K562 (cell line): ENCODE results near the gene SLC8A1. TPM values are rescaled to one million over a fixed set of nuclear protein-coding genes. Genes with fewer than 3 reads are reported as not detected.

Source experiments
- ATAC-seq: fragments of 200-7000 bp; cut with Tn5 transposase; 3 replicates; pipeline ENCODE4 v1.9.1; 2020; ENCODE audit warnings: moderate library complexity
- BruUV-seq: library from RNA; stranded (reverse); fragments of 400-500 nt; replicated peaks from 2 replicates; lab custom pipeline; 2021; lab: Mats Ljungman, UMichigan
- CTCF ChIA-PET: fragments of 300-600 bp; formaldehyde crosslinking; extraction: SDS; loops from one replicate; lab custom pipeline; 2021; ENCODE audit warnings: low intra/inter-chr PET ratio; lab: Yijun Ruan, JAX
- POLR2A ChIA-PET: fragments of 300-600, 350-650 bp; sonication (Branson Sonifier 250); formaldehyde crosslinking; extraction: SDS; loops from one replicate; lab custom pipeline; 2021; ENCODE audit warnings: antibody characterized with exemption, inconsistent platforms; lab: Yijun Ruan, JAX
- DNase-seq, 4 experiments: peaks; one replicate each; pipeline versions ENCODE4 v3.0.0 to v3.0.0-alpha.2; 2011 to 2018; ENCODE audit warnings: low spot score in 3 of 4, mixed read lengths in 3 of 4; ENCODE audit errors: extremely low read depth in 1 of 4
- FAIRE-seq: peaks from 2 replicates; lab custom pipeline; 2011; peaks lifted over from hg19 to GRCh38; lab: Jason Lieb, UNC
- H2AFZ ChIP-seq: 2 replicates; pipeline ENCODE4 v1.6.0; 2011; ENCODE audit warnings: low read depth, low read length, control low read depth, inconsistent platforms
- H3K27ac ChIP-seq: fragments of 200-600 bp; 3 replicates; pipeline ENCODE4 v1.8.0; 2011; ENCODE audit warnings: low read depth, mild to moderate bottlenecking, control low read depth, inconsistent platforms, low read length, moderate library complexity, mixed read lengths; ENCODE audit errors: extremely low read depth
- H3K27me3 ChIP-seq, 2 experiments: fragments of 300-600 bp in 1 of 2; 2 replicates in 1 of 2; 3 replicates in 1 of 2; pipeline versions ENCODE4 v1.6.0 to v1.8.0; 2011; ENCODE audit warnings: inconsistent platforms in 2 of 2, low read length in 2 of 2, mild to moderate bottlenecking in 1 of 2, mixed read lengths in 1 of 2, moderate library complexity in 1 of 2; ENCODE audit not compliant: control insufficient read depth in 2 of 2, insufficient read depth in 2 of 2
- H3K36me3 ChIP-seq: fragments of 300-600 bp; 3 replicates; pipeline ENCODE4 v1.8.0; 2011; ENCODE audit warnings: mild to moderate bottlenecking, low read length, inconsistent platforms; ENCODE audit not compliant: control insufficient read depth, insufficient read depth
- H3K4me1 ChIP-seq, 2 experiments: fragments of 200-600 bp in 1 of 2; replicated peaks in 1 of 2; 2 replicates in 1 of 2; 3 replicates in 1 of 2; pipeline versions ENCODE4 v1.5.1 to v1.8.0; 2011; ENCODE audit warnings: inconsistent platforms in 2 of 2, low read length in 2 of 2, mild to moderate bottlenecking in 1 of 2, mixed read lengths in 1 of 2, moderate library complexity in 1 of 2; ENCODE audit not compliant: control insufficient read depth in 2 of 2, insufficient read depth in 2 of 2
- H3K4me2 ChIP-seq: 2 replicates; pipeline ENCODE4 v1.6.1; 2011; ENCODE audit warnings: low read length, control low read depth, inconsistent platforms, mixed read lengths; ENCODE audit not compliant: insufficient read depth
- H3K4me3 ChIP-seq: fragments of 200-600 bp; sonication (generic), shearing (Covaris generic); 2 replicates; pipeline ENCODE4 v1.5.1; 2016; ENCODE audit warnings: control low read depth, inconsistent platforms
- H3K79me2 ChIP-seq: fragments of 200-600 bp; 3 replicates; pipeline ENCODE4 v1.8.0; 2011; ENCODE audit warnings: low read length, inconsistent platforms; ENCODE audit not compliant: control insufficient read depth, insufficient read depth
- H3K9ac ChIP-seq, 2 experiments: 2 replicates each; pipeline versions ENCODE4 v1.6.0 to v1.6.1; 2011; ENCODE audit warnings: low read depth in 2 of 2, low read length in 2 of 2, control low read depth in 1 of 2, inconsistent platforms in 1 of 2, mild to moderate bottlenecking in 1 of 2, mixed read lengths in 1 of 2; ENCODE audit not compliant: insufficient read depth in 1 of 2
- H3K9me1 ChIP-seq: one replicate; pipeline ENCODE4 v1.6.0; 2011; ENCODE audit warnings: inconsistent platforms, mild to moderate bottlenecking, low read length, moderate library complexity; ENCODE audit not compliant: control insufficient read depth, insufficient read depth
- H3K9me3 ChIP-seq: replicated peaks from 2 replicates; pipeline ENCODE4 v1.5.1; 2011; ENCODE audit warnings: low read depth, low read length, inconsistent platforms; ENCODE audit not compliant: control insufficient read depth, insufficient read depth
- H4K20me1 ChIP-seq: replicated peaks from 2 replicates; pipeline ENCODE4 v1.6.1; 2011; ENCODE audit warnings: low read length, inconsistent platforms, mixed read lengths; ENCODE audit not compliant: control insufficient read depth, insufficient read depth
- CBX5 ChIP-seq: IDR thresholded peaks from 2 replicates; pipeline ENCODE4 v1.6.1; 2014; ENCODE audit warnings: low read depth, borderline replicate concordance
- CCAR2 ChIP-seq: fragments of 200-400 bp; formaldehyde crosslinking; IDR thresholded peaks from 2 replicates; pipeline ENCODE4 v1.6.1; 2017; ENCODE audit warnings: mild to moderate bottlenecking, low read depth, low read length
- COPS2 ChIP-seq: fragments of 450-650 bp; conservative IDR thresholded peaks from 2 replicates; pipeline ENCODE4 v1.6.1; 2016; ENCODE audit warnings: mild to moderate bottlenecking, moderate library complexity
- GABPA ChIP-seq: fragments of 200-800 bp; sonication (Bioruptor generic); conservative IDR thresholded peaks from 2 replicates; pipeline ENCODE4 v1.6.1; 2016; ENCODE audit warnings: low read depth, missing genetic modification characterization, missing compliant biosample characterization
- HIVEP1 ChIP-seq: fragments of 250-450 bp; sonication (Bioruptor Pico); IDR thresholded peaks from 2 replicates; pipeline ENCODE4 v1.4.0; 2020; ENCODE audit warnings: mild to moderate bottlenecking
- NFE2L1 ChIP-seq: fragments of 450-650 bp; IDR thresholded peaks from 2 replicates; pipeline ENCODE4 v1.6.1; 2016; ENCODE audit warnings: missing genetic modification characterization, low read depth, mild to moderate bottlenecking, missing compliant biosample characterization, moderate library complexity, borderline replicate concordance
- POLR2A ChIP-seq: fragments of 450-650 bp; conservative IDR thresholded peaks from 2 replicates; pipeline ENCODE4 v1.6.1; 2016
- POLR3G ChIP-seq: IDR thresholded peaks from 2 replicates; pipeline ENCODE4 v1.6.1; 2011; ENCODE audit not compliant: insufficient read length, insufficient replicate concordance; ENCODE audit errors: extremely low read depth
- ZNF282 ChIP-seq: sonication (generic); formaldehyde crosslinking; IDR thresholded peaks from 2 replicates; pipeline ENCODE4 v1.8.1; 2023; ENCODE audit warnings: missing genetic modification reagents
- ZNF778 ChIP-seq: fragments of 450-650 bp; formaldehyde crosslinking; IDR thresholded peaks from 2 replicates; pipeline ENCODE4 v1.4.0; 2020; ENCODE audit warnings: mild to moderate bottlenecking, moderate library complexity
- ZZZ3 ChIP-seq: fragments of 450-650 bp; IDR thresholded peaks from 2 replicates; pipeline ENCODE4 v1.6.1; 2016; ENCODE audit warnings: antibody characterized with exemption, mild to moderate bottlenecking, moderate library complexity
- WGBS: fragments of 100-300 bp; shearing (Covaris generic); methylation state at CpG from one replicate; pipeline ENCODE4 v1.1.6; 2016; ENCODE audit warnings: low coverage, mixed read lengths; ENCODE audit not compliant: insufficient coverage; ENCODE audit errors: missing lambda C conversion rate; 5-methylcytosine and 5-hydroxymethylcytosine counted together
- in situ Hi-C: fragments of 300-500 bp; cut with MboI; formaldehyde crosslinking; loops from 4 replicates; pipeline ENCODE4 v1.15.0; 2018; ENCODE audit warnings: inconsistent platforms, mixed read lengths
- intact Hi-C: fragments of 100-400 bp; cut with micrococcal nuclease; formaldehyde crosslinking; loops from 2 replicates; pipeline ENCODE4 v1.14.2; 2022
- polyA plus RNA-seq, 8 experiments: library from polyadenylated mRNA; depleted of rRNA in 4 of 8; stranded (reverse) in 5 of 8; unstranded in 3 of 8; fragments of >200 nt; fragmentation: Nextera tagmentation in 2 of 8; fragmentation: Illumina TruSeq in 1 of 8; extraction: Ambion mirVana in 2 of 8; extraction: Trizol in 1 of 8; gene quantifications; 2 replicates each; pipeline versions ENCODE4 v1.2.1 to v1.2.3, GENCODE V29; 2011 to 2014; ENCODE audit warnings: inconsistent platforms in 1 of 8, missing spikeins in 1 of 8
- total RNA-seq, 7 experiments: library from RNA; depleted of rRNA in 6 of 7; stranded (reverse); fragments of >200 nt in 6 of 7; fragmentation: Illumina TruSeq in 2 of 7; extraction: Trizol in 2 of 7; gene quantifications; 2 replicates each; pipeline versions ENCODE4 v1.2.1 to v1.2.3, GENCODE V29; 2011 to 2021; ENCODE audit warnings: low replicate concordance in 1 of 7
- TF ChIP-seq, protein P1 (sequence below): fragments of 450-650 bp; formaldehyde crosslinking; IDR thresholded peaks from 2 replicates; pipeline ENCODE4 v1.4.0; 2020; ENCODE audit warnings: mild to moderate bottlenecking, moderate library complexity
- TF ChIP-seq, protein P2 (sequence below): fragments of 450-650 bp; formaldehyde crosslinking; IDR thresholded peaks from 2 replicates; pipeline ENCODE4 v1.4.0; 2020; ENCODE audit warnings: mild to moderate bottlenecking
- TF ChIP-seq, protein P3 (sequence below): sonication (generic); formaldehyde crosslinking; IDR thresholded peaks from 2 replicates; pipeline ENCODE4 v1.8.1; 2023; ENCODE audit warnings: mild to moderate bottlenecking, missing genetic modification reagents

The SLC8A1 gene
- total and polyA plus RNA-seq, 9 of the 15 experiments (the other 6 are each of a cell fraction or from before 2014, with no cell fraction given): not detected

DNA sequence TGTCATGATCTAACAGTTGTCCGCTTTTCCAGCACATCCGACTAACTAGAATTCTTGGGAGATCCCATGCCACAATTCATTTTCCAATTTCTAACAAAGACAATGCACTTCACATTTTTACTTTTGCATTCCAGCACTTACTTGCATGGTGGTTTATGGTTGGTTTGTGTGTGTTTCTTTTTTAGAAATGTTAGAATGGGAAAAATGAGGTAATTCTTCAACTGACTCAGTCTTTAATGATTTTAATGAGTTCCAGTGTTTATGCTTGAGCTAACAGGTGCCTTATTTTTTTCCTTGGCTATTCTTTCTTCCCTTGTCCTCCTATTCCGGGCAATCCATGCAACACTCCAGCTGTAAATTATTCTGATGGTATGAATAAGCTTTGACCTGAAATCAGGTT lies 46.4 kb downstream of the SLC8A1 start:
- no peak for ATAC-seq
- in situ Hi-C loops: no loop called here
- intact Hi-C loops: no loop called here

DNA sequence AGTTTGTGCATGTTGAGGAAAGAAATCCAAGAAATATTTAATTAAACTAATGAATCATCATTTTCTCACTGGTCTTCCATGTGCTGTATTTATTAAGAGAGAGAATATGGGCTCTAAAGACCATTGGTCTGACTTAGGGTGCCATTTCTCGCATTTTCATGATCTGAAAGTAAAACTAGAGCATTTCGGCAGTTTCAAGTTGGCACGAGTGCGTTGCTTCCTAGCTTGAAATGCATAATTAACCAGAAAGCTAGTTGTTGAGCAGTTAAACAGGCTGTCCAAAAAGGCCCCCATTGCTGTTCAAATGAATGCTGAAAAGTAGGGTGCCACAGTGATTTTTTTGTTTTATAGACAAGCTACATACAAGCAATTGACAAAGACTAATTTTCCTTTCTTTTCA lies 47.4 kb downstream of the SLC8A1 start:
- ChIA-PET CTCF (no interaction called here), POLR2A (no interaction called here)
- FAIRE-seq (no peak), ATAC-seq (no peak), DNase-seq (no peak)
- intact Hi-C loops: no loop called here
- no peaks in the 10 kb centered on the region for H4K20me1 ChIP-seq
- no peaks in the 10 kb centered on the region for H3K79me2 ChIP-seq
- no peak overlapping the region for H2AFZ ChIP-seq
- no peak overlapping the region for H3K27ac ChIP-seq
- H3K4me3 ChIP-seq: no peak overlapping the region
- in situ Hi-C loops: no loop called here
- no peaks in the 10 kb centered on the region for H3K9me3 ChIP-seq
- WGBS: 0% methylated on average over 4 of the region's 4 CpGs
- no peaks in the 10 kb centered on the region for H3K9me1 ChIP-seq
- no peaks in the 10 kb centered on the region for H3K27me3 ChIP-seq
- no peak overlapping the region for H3K9ac ChIP-seq
- H3K4me2 ChIP-seq: no peak overlapping the region
- H3K36me3 ChIP-seq: no peaks in the 10 kb centered on the region
- BruUV-seq: no TSS peak
- no peaks in the 10 kb centered on the region for H3K4me1 ChIP-seq
- TF ChIP-seq, protein P1, sequence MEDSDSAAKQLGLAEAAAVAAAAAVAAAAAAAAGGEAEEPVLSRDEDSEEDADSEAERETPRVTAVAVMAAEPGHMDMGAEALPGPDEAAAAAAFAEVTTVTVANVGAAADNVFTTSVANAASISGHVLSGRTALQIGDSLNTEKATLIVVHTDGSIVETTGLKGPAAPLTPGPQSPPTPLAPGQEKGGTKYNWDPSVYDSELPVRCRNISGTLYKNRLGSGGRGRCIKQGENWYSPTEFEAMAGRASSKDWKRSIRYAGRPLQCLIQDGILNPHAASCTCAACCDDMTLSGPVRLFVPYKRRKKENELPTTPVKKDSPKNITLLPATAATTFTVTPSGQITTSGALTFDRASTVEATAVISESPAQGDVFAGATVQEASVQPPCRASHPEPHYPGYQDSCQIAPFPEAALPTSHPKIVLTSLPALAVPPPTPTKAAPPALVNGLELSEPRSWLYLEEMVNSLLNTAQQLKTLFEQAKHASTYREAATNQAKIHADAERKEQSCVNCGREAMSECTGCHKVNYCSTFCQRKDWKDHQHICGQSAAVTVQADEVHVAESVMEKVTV (CRISPR knock-in tag): no peak
- no peak for TF ChIP-seq ZNF282 (CRISPR knock-in tag)
- TF ChIP-seq CBX5: no peak
- TF ChIP-seq GABPA: no peak
- no peak for TF ChIP-seq POLR2A
- TF ChIP-seq, protein P2, sequence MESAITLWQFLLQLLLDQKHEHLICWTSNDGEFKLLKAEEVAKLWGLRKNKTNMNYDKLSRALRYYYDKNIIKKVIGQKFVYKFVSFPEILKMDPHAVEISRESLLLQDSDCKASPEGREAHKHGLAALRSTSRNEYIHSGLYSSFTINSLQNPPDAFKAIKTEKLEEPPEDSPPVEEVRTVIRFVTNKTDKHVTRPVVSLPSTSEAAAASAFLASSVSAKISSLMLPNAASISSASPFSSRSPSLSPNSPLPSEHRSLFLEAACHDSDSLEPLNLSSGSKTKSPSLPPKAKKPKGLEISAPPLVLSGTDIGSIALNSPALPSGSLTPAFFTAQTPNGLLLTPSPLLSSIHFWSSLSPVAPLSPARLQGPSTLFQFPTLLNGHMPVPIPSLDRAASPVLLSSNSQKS: no peak
- TF ChIP-seq, protein P3, sequence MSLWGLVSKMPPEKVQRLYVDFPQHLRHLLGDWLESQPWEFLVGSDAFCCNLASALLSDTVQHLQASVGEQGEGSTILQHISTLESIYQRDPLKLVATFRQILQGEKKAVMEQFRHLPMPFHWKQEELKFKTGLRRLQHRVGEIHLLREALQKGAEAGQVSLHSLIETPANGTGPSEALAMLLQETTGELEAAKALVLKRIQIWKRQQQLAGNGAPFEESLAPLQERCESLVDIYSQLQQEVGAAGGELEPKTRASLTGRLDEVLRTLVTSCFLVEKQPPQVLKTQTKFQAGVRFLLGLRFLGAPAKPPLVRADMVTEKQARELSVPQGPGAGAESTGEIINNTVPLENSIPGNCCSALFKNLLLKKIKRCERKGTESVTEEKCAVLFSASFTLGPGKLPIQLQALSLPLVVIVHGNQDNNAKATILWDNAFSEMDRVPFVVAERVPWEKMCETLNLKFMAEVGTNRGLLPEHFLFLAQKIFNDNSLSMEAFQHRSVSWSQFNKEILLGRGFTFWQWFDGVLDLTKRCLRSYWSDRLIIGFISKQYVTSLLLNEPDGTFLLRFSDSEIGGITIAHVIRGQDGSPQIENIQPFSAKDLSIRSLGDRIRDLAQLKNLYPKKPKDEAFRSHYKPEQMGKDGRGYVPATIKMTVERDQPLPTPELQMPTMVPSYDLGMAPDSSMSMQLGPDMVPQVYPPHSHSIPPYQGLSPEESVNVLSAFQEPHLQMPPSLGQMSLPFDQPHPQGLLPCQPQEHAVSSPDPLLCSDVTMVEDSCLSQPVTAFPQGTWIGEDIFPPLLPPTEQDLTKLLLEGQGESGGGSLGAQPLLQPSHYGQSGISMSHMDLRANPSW (CRISPR knock-in tag): no peak
- TF ChIP-seq CCAR2: no peak
- TF ChIP-seq POLR3G: no peak

More for the DNA sequence above, 46.4 kb downstream of the SLC8A1 start:
- no peaks in the 10 kb centered on the region for H3K4me1 ChIP-seq
- no peak overlapping the region for H3K9ac ChIP-seq
- H3K9me1 ChIP-seq: no peaks in the 10 kb centered on the region
- no TSS peak for BruUV-seq
- H3K27me3 ChIP-seq: no peaks in the 10 kb centered on the region
- DNase-seq: no peak
- H3K79me2 ChIP-seq: no peaks in the 10 kb centered on the region
- H3K4me2 ChIP-seq: no peak overlapping the region
- H2AFZ ChIP-seq: no peak overlapping the region
- no peaks in the 10 kb centered on the region for H3K36me3 ChIP-seq
- ChIA-PET CTCF (no interaction called here), POLR2A (no interaction called here)
- TF ChIP-seq HIVEP1 (no peak), ZZZ3 (no peak), COPS2 (no peak), ZNF778 (CRISPR knock-in tag) (no peak), NFE2L1 (tag) (no peak)
- H3K4me3 ChIP-seq: no peak overlapping the region
- WGBS: 0% methylated on average over 3 of the region's 3 CpGs
- H4K20me1 ChIP-seq: no peaks in the 10 kb centered on the region
- no peaks in the 10 kb centered on the region for H3K9me3 ChIP-seq
- no peak overlapping the region for H3K27ac ChIP-seq
- no peak for FAIRE-seq
